GM10248 (cell line): ENCODE measurements around the gene WDFY2.

Source experiments
- CTCF ChIA-PET: fragments of 300-600 bp; sonication (Branson Sonifier 250); formaldehyde crosslinking; extraction: SDS; loops from one replicate; lab custom pipeline; 2021; ENCODE audit warnings: antibody characterized with exemption; lab: Yijun Ruan, JAX
- POLR2A ChIA-PET: fragments of 350-650 bp; sonication (Branson Sonifier 250); formaldehyde crosslinking; extraction: SDS; loops from one replicate; lab custom pipeline; 2020; ENCODE audit warnings: antibody characterized with exemption; lab: Yijun Ruan, JAX
- DNase-seq: peaks from one replicate; pipeline ENCODE4 v3.0.0; 2012; ENCODE audit errors: extremely low spot score
- TF ChIP-seq, protein P1 (sequence below): IDR thresholded peaks from 2 replicates; pipeline ENCODE4 v1.5.1; 2012; ENCODE audit warnings: mild to moderate bottlenecking, low read depth; ENCODE audit errors: extremely low read depth, missing control alignments, control extremely low read depth

The WDFY2 gene

DNA sequence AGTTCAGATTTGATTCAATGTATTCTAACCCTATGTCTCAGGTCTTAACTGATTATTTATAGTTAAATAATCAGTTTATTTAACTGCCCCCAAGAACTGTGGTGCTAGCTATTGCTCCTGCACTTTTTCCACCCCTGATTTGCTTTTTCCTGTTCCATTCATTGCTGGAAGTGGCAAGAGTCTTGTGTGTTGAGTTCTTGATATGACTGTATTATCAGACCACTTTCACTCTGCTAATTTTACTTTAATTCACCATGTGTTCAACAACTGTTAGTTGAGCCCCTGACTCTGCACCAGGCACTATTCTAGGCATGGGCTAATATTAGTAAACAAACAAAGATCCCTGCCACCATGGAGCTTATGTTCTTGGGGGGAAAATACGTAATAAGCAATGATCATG lies 39.9 kb downstream of the WDFY2 start:
- ChIA-PET CTCF (interaction anchor here (1.9 kb wide), 1 partner anchor 9 kb away, joined by 7 read pairs; no protein-coding TSS in a partner anchor), POLR2A (no interaction called here)
- DNase-seq, result no peak
- TF ChIP-seq, protein P1, sequence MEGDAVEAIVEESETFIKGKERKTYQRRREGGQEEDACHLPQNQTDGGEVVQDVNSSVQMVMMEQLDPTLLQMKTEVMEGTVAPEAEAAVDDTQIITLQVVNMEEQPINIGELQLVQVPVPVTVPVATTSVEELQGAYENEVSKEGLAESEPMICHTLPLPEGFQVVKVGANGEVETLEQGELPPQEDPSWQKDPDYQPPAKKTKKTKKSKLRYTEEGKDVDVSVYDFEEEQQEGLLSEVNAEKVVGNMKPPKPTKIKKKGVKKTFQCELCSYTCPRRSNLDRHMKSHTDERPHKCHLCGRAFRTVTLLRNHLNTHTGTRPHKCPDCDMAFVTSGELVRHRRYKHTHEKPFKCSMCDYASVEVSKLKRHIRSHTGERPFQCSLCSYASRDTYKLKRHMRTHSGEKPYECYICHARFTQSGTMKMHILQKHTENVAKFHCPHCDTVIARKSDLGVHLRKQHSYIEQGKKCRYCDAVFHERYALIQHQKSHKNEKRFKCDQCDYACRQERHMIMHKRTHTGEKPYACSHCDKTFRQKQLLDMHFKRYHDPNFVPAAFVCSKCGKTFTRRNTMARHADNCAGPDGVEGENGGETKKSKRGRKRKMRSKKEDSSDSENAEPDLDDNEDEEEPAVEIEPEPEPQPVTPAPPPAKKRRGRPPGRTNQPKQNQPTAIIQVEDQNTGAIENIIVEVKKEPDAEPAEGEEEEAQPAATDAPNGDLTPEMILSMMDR, result no peak

DNA sequence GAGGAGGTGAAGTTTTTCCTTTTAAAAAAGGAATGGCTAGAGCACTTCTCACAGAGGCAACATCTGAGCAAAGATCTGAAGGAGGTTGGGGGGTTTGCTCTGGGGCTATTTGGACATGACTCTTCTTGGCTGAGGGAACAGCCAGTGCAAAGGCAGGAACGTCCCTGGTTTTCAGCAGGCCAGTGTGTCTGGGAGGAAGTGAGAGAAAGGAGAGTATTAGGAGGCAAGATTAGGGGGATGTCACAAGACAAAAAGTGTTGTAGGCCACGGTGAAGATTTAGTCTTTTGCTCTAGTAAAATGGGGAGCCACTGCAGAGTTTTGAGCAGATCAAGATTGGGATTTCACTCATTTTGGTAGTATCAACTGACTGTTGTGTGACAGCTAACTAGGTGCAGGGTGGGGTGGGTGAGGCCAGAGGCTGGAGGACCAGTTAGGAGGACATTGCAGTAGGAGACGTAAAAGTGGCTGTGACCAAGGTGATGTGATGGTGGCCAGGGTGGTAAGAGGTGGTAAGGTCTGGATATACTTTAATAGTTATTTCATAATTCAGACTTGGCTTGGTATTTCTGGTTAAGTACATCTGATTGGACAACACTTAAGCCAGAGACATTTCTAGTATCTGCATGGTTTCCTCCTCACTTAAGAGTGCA lies 40.6 kb downstream of the WDFY2 start:
- DNase-seq, result no peak
- ChIA-PET POLR2A (no interaction called here), CTCF (no interaction called here)
- TF ChIP-seq, protein P1, result no peak

DNA sequence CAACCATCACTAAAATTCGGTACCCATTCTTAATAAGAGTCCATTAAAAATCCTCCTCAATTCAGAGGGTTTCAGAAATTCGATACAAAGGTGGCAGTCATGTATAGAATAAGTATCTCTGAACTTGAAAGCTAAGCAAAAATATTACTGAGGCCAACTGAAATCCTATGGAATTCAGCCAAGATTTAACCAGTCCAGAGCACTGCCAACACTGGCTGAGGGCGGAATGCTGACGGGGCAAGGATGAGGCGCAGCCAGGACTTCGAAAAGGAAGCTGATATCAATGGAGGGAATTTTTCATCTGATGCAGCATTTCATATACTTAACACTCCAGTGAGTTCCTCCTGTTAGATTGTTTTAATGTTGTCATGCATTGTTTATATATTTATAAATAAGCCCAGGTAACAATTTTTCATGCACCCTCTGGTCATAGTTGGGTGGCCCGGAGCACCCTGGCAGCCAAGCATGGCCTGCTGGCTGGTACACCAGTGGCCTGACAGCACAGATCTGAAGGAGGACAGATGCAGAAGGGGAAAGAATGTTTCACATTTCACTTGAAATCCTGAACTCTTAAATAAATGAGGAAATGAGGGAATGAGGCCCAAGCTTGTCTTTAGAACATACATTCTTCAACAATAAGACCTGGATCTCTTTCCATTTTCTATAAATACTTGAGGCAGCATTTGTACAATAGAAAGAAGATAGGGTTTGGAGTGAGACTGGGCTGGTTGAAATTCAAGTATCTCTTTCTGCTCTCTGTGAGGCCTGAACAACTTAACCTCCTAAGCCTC lies 41.5 kb downstream of the WDFY2 start:
- TF ChIP-seq, protein P1, result no peak
- ChIA-PET POLR2A (no interaction called here), CTCF (interaction anchor here (1.0 to 1.7 kb wide), 2 partner anchors 14 to 16 kb away, joined by 3 read pairs; no protein-coding TSS in a partner anchor)
- no peak for DNase-seq

DNA sequence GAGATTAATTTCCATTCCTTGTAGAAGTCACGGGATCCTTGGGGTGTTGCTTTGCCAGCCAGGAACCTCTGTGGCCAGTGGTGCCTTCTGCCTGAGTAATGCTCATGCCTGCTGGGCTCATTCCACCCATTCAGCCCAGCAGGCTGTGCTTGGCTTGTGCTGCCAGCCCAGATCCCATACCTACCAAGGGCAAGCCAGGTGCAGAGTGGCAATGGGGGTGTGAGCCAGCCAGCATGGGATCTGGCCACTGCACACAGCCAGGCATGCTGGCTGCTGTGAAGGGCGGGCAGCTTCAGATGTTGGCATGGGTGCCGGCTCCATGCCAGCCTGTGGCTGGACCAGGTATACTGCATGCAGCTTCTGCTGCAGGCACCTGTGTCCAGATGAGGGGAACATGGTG lies 42.5 kb downstream of the WDFY2 start:
- CTCF ChIA-PET, result interaction anchor here (1.0 to 1.7 kb wide), 4 partner anchors 8 to 17 kb away, joined by 3 read pairs; no protein-coding TSS in a partner anchor
- POLR2A ChIA-PET, result no interaction called here
- TF ChIP-seq, protein P1, result no peak

DNA sequence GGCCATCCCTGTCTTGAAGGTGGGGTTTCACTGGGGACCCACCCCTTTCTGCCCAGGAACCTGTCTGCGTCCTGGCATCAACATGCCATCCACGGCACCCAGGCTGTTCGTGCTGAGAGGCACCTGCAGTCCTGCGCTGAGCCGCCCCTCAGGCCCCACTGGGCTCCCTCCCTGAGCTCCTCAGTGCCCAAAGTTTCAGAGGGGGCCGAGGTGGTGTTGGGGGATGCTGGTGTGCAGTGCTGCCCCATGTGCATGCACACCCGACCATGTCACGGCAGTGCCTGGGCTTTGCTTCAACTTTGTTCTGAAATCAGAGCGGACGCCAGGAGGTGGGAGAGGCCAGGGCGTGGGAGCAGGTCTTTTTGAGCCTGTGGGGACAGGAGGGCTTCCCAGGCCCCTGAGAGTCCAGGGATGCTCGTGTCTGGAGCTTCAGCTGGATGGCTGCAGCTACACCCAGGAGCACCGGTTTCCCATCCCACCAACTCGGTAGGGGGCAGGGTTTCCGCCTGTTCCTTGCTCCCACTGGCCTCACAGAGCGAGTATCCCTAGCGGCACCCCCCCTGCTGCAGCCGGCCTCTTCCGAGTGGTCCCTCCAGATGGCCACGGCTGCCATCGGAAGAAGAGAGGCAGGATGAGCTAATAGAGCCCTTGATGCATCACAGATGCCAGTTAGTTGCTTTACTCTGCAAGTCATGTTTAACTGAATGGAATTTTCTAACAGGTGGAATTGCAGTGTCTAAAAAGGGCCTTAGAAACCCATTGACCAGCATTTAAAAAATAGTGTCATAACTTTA lies 44.0 kb downstream of the WDFY2 start:
- no peak for DNase-seq
- TF ChIP-seq, protein P1, result no peak
- ChIA-PET CTCF (interaction anchor here (0.6 to 1.4 kb wide), 4 partner anchors 14 to 80 kb away, joined by 3 read pairs; no protein-coding TSS in a partner anchor), POLR2A (no interaction called here)

More for the DNA sequence above, 42.5 kb downstream of the WDFY2 start:
- DNase-seq, result no peak
